ENCODE data around the gene MTX1.

DNA sequence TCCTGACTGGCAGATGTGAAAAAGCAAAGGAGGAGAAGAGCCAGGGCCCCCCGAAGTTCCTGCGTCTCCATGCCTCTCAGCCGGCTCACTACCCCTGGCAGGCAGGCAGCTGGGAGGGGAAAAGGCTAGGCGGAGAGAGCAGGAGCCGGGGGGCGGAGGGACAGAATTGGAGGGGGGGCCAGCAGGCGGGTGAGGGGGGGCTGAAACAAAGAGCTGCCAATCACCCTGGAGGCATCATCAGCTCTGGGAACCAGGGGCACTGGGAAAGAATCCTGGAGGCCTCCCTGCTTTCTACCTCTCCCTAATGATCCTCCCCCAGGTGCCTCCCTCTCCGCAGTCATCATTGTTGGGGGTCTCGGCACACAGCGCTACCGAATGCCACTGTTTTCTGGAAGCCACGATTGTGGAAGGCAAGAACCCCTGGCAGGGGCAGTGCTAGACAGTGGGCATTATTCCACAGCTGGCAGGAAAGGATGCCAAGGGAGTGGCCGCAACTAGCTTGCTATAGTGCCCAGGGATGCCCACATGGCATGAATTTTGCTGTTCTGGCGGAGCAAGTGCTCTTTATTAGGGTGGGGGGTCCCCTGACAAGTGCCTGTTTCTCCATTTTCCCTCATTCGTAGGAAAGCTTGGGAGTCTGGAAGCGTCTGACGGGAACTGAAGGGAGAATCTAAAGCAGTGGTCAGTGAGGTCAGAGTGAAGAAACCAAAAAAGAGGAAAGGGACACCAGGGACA lies 522 bp upstream of the MTX1 start, which contains the start of gene THBS3:
- TF ChIP-seq, protein P1, sequence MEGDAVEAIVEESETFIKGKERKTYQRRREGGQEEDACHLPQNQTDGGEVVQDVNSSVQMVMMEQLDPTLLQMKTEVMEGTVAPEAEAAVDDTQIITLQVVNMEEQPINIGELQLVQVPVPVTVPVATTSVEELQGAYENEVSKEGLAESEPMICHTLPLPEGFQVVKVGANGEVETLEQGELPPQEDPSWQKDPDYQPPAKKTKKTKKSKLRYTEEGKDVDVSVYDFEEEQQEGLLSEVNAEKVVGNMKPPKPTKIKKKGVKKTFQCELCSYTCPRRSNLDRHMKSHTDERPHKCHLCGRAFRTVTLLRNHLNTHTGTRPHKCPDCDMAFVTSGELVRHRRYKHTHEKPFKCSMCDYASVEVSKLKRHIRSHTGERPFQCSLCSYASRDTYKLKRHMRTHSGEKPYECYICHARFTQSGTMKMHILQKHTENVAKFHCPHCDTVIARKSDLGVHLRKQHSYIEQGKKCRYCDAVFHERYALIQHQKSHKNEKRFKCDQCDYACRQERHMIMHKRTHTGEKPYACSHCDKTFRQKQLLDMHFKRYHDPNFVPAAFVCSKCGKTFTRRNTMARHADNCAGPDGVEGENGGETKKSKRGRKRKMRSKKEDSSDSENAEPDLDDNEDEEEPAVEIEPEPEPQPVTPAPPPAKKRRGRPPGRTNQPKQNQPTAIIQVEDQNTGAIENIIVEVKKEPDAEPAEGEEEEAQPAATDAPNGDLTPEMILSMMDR (IDR thresholded peaks at IDR 0.05) = no peak
- TF ChIP-seq, protein P2, sequence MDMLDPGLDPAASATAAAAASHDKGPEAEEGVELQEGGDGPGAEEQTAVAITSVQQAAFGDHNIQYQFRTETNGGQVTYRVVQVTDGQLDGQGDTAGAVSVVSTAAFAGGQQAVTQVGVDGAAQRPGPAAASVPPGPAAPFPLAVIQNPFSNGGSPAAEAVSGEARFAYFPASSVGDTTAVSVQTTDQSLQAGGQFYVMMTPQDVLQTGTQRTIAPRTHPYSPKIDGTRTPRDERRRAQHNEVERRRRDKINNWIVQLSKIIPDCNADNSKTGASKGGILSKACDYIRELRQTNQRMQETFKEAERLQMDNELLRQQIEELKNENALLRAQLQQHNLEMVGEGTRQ (IDR thresholded peaks at IDR 0.05; ENCODE audit: borderline replicate concordance, low read depth, low read length) = no peak
- TF ChIP-seq CHD2 (IDR thresholded peaks at IDR 0.05; ENCODE audit: low read length, partially characterized antibody) = no peak
- TF ChIP-seq, protein P3, sequence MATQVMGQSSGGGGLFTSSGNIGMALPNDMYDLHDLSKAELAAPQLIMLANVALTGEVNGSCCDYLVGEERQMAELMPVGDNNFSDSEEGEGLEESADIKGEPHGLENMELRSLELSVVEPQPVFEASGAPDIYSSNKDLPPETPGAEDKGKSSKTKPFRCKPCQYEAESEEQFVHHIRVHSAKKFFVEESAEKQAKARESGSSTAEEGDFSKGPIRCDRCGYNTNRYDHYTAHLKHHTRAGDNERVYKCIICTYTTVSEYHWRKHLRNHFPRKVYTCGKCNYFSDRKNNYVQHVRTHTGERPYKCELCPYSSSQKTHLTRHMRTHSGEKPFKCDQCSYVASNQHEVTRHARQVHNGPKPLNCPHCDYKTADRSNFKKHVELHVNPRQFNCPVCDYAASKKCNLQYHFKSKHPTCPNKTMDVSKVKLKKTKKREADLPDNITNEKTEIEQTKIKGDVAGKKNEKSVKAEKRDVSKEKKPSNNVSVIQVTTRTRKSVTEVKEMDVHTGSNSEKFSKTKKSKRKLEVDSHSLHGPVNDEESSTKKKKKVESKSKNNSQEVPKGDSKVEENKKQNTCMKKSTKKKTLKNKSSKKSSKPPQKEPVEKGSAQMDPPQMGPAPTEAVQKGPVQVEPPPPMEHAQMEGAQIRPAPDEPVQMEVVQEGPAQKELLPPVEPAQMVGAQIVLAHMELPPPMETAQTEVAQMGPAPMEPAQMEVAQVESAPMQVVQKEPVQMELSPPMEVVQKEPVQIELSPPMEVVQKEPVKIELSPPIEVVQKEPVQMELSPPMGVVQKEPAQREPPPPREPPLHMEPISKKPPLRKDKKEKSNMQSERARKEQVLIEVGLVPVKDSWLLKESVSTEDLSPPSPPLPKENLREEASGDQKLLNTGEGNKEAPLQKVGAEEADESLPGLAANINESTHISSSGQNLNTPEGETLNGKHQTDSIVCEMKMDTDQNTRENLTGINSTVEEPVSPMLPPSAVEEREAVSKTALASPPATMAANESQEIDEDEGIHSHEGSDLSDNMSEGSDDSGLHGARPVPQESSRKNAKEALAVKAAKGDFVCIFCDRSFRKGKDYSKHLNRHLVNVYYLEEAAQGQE (IDR thresholded peaks at IDR 0.05; ENCODE audit: low read depth, low read length) = no peak
- no peak for TF ChIP-seq FOXJ3 (CRISPR knock-in tag; IDR thresholded peaks at IDR 0.05)
- no peak for TF ChIP-seq EP300 (IDR thresholded peaks at IDR 0.05; ENCODE audit: borderline replicate concordance in 1 of 2, low read depth in 1 of 2, low read length in 1 of 2)
- 0 out of 2 replicates have a peak, but pooled peaks have one; percentile 26 for TF ChIP-seq POLR2AphosphoS5 (IDR thresholded peaks at IDR 0.05; ENCODE audit: low read depth, low read length)
- TF ChIP-seq, protein P4, sequence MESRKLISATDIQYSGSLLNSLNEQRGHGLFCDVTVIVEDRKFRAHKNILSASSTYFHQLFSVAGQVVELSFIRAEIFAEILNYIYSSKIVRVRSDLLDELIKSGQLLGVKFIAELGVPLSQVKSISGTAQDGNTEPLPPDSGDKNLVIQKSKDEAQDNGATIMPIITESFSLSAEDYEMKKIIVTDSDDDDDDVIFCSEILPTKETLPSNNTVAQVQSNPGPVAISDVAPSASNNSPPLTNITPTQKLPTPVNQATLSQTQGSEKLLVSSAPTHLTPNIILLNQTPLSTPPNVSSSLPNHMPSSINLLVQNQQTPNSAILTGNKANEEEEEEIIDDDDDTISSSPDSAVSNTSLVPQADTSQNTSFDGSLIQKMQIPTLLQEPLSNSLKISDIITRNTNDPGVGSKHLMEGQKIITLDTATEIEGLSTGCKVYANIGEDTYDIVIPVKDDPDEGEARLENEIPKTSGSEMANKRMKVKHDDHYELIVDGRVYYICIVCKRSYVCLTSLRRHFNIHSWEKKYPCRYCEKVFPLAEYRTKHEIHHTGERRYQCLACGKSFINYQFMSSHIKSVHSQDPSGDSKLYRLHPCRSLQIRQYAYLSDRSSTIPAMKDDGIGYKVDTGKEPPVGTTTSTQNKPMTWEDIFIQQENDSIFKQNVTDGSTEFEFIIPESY (IDR thresholded peaks at IDR 0.05; ENCODE audit: borderline replicate concordance, low read depth) = no peak
- no peak for TF ChIP-seq SMC3 (IDR thresholded peaks at IDR 0.05; ENCODE audit: low read depth, low read length)
- no peak for TF ChIP-seq EZH2phosphoT487 (IDR thresholded peaks at IDR 0.05; ENCODE audit: borderline replicate concordance, low read depth)
- TF ChIP-seq SIN3A (IDR thresholded peaks at IDR 0.05; ENCODE audit: borderline replicate concordance, low read depth, low read length) = no peak

All from SK-N-SH (cell line).